DMS79 (cell line): ENCODE data around the gene VPS18.

Source experiments
- DNase-seq: peaks from one replicate; lab custom pipeline; 2025; lab: John Stamatoyannopoulos, UW

The VPS18 gene

DNA sequence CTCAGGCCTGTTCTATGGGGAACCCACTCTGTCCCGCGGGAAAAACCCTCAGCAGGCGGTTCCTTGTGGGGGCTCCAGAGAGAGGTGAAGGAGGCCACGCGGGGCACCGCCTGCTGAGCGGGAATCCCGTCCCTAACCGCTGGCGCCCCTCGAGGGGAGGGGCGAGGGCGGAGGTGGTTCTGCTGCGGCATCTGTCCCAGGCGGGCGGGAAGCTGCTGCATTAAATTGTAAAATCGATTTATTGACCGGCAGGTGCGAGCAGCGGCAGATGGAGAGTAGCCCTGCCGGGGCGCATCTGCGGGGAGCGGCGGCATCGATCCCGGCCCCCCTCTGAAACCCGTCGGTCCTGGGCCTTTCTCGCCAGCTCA is 31.2 kb downstream of the VPS18 start:
- no peak for DNase-seq

DNA sequence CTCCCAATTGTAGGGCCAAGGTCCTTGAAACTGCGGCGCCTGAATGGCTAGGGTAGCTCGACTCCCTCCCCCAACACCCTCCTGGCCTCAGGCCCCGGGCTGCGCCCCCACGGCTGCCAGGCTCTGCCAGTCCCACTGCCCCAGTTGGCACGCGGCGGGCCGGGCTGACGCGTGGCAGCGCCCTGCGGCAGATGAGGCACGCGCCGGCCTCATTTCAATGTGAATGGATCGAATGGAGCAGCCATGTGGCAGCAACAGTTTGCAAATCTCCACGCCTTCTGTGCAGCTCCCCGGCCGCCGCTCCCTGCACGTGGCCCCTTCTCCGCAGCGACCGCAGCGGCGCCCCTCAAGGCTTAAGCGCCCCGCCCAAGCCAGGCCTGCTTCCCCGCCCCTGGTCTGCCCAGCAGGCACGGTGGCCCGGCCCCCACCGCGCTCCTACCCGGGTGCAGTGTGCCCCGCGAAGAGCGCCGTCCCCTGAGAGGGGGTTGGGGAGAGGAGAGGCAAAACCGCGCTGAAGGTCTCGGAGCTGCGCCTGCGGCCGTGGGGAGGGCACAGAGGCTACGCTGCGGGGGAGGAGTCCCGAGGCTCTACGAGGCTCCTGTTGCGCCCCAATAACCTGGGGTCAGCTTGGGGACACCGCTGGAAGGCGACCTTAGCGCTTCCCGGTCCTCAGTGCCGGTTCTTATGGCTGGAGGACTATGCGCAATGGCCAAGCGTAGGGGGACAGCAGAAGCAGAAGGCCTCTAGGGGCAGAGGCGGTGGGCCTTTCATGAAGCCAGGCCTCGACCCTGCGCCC is 31.8 kb downstream of the VPS18 start:
- DNase-seq: no peak

DNA sequence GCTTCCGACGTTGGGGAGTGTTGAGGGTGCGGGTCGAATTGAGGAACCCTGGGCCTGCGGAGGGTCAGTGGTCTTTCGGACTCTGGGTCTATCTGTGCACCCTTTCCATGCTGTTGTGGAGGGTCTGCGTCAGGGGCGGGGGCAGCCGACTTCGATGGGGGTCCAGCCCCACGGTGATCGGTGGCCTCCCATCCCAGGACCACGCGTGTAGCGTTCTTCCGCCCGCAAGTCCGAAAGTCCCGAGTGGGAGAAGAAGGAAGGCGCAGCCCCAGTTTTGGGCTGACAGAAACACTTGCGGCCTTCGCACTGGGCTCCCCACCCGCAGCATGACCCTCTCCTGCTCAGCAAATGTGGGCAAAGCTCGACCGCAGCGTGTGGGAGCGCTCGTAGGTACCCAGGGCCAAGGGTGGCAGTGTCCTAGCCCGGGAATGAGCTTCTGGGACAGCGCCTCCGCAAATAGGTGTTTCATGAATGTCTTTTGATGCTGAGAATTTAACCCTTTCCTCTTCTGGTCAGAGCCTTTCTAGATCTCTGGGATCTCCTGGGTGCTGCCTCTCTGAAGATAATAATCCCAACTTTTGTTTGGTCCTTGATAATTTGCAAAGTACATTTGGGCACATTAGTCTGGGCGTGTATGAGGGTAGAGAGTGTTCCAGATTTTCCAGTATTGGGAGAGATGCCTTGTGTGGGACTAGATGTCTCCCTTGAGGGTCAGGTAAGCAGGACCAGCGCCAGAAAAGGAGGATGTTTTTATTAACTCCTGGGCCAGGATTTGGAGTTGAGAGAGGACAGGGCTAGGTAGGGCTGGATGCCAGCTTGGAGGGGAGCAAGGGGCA is 32.6 kb downstream of the VPS18 start:
- DNase-seq: no peak

DNA sequence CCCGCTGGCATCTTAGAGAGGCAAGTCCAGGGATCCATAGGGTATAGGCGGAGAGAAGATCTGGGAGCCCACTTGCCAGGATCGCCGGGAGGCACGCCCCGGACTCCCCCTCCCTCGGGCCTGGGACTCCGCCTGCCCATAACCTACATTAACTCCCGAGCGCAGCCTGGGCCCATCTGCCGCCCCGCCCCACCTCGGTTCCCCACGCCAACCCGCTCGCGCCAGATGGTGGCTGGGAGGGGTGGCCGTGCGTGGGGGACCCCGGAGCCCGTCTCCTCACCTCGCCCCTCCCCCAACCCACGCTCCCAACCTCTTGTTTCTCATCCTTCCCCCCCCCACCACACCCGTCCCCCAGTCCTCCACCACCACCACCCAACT is 33.2 kb downstream of the VPS18 start:
- DNase-seq: no peak

DNA sequence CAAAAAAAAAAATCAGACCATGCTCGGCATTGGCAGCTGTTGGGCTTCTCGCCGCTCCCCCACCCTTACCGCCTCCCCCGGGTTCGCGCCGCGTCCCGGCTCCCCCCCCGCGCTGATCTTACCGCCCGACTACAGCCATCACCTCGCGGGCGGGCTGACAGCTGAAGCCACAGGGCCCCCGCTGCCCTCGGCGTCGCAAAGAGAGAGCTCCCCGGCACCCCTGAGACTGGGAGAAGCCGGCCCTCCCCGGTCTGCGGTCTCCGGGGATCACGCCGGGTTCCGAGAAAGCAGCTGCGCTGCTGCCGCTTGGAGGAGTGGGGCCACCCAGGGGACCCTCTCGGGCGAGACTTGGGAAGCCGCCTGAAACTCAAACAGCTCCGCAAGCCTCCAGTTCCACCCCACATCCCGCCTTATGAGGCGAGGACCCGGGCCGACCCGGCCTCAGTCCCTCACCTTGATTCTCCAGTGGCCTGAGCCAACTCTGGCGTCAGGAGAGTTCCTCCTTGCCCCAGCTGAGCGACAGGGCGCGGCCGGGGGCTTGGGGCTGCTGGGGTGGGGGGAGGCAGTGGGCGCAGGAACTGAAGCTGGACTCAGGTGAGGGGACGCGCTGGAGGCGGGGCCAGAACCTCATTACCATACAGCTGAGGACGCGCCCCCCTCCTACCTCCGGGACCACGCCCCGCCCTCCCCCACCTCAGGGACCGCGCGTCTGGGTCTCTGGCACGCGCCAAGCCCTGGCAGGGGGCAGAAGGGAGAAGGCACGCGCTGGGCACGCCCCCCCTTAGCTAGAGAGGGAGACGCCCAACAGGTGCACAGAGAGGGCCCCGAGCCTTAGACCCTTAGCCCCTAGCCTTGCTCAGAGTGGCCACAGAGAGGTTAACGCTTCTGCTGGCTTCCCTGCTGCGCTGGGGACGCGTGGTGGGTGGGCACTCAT is 33.9 kb downstream of the VPS18 start:
- peak; percentile 22 for DNase-seq

DNA sequence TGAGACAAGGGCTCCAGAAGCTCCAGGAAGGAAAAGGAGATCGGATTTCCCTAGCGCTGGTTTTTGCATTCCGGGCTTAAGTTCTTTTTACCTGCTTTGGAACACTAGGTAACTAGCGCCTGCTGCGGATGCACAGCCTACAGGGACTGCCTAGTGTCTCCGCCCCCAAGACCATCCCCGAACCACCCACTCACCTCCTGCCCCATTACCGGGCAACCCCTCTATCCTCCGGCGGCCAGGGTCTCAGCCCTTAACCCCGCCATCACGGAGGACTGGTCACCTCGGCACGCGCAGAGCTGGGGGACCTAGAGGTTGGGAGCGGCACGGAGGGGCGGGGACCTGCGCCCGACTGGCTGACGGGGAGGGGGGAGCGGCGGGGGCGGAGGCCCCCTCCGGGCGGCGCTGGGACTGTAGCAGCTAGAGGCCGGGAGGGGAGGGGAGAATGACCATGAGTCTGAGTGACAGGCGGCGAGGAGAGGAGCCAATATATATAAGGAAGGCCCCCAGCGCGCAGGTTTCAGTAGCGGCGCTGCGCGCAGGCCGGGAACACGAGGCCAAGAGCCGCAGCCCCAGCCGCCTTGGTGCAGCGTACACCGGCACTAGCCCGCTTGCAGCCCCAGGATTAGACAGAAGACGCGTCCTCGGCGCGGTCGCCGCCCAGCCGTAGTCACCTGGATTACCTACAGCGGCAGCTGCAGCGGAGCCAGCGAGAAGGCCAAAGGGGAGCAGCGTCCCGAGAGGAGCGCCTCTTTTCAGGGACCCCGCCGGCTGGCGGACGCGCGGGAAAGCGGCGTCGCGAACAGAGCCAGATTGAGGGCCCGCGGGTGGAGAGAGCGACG is 34.8 kb downstream of the VPS18 start, which contains the start of gene DLL4:
Gene DLL4, plus strand, starts transcription at position 520 of the 839 bp plus-strand sequence. CDS start 329 bp downstream, outside the sequence.
- DNase-seq: peak; percentile 34

DNA sequence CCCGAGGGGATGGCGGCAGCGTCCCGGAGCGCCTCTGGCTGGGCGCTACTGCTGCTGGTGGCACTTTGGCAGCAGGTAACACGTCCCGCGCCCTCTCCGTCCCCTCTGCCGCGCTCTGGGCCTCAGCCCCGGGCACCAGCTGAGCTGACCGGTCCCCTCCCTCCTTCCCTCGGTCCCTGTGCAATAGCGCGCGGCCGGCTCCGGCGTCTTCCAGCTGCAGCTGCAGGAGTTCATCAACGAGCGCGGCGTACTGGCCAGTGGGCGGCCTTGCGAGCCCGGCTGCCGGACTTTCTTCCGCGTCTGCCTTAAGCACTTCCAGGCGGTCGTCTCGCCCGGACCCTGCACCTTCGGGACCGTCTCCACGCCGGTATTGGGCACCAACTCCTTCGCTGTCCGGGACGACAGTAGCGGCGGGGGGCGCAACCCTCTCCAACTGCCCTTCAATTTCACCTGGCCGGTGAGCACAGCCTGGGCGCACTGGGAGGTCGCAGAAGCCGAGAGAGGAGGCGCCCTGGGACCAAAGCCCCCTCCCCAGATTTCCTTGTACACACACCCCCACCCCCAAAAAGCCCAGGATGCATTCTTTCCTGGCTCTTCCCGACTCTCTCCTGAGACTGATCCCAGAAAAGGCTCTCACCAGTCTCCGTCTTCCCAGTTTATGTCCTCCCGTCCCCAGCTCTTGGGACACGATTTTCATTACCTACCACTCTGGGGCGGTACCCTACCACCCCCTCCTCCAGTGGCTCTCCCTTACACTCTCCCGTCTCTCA is 35.6 kb downstream of the VPS18 start:
- no peak for DNase-seq

DNA sequence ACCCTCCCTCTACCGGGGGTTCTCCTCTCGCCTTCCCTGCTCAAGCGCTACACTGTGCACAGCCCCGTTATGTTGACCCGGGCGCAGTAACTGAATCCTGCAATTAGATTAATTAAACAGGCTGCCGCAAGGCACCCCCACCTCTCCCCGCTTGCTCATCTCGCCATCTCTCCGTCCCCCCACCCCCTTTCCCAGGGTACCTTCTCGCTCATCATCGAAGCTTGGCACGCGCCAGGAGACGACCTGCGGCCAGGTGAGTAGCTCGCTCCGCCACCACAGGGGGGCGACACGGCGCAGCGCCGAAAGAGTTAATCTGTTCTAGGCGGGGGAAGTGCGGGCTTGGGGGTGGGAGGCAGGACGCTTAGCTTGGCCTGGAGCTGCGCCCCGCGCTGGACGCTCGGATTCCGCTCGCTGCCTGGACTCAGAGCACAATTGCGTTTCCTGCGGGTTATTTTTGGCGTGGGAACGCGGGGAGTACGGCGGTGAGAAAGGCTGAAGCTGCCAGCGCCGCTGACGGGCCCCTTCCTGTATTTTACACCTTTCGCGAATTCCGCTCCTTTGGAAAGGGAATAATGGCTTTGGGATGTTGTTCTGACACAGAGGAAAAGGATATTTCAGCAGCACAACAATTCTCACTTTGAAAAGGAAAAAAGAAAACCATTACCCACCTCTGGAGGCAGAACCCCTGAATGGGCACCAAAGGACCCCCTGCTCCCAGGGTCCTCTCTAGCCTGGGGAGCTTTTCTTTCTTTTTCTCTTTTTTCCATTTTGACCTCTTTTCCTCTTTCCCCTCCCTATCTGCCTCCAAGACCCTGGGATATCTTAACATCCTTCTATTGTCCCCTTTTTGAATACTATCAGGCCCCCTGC is 36.4 kb downstream of the VPS18 start:
- DNase-seq: no peak

DNA sequence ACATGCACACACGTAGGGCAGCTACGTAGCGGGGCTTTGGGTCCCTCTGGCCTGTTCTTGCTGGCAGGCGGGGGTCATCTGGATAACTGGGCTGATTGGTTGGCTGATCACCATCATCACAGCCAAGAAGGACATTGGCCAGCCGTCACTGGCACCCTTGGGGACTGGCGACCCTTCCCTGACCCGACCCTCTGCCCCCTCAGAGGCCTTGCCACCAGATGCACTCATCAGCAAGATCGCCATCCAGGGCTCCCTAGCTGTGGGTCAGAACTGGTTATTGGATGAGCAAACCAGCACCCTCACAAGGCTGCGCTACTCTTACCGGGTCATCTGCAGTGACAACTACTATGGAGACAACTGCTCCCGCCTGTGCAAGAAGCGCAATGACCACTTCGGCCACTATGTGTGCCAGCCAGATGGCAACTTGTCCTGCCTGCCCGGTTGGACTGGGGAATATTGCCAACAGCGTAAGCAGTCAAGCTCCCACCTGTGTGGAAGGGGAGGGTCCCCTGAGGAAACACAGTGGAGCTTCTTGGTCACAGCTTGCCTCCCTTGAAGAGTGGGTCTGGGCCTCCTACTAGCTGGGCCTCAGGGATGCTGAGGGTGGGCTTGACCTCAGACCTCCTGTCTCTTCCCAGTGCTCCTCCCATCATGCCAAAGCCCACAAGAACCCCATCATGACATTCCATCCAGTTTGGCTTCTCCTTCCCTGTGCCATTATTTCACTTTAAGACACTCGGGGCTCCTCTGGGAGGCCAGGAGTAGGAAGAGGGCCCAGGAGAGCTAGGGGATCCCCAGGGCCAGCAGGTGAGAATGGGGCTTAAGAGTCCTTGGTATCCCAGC is 37.3 kb downstream of the VPS18 start:
- DNase-seq: no peak

DNA sequence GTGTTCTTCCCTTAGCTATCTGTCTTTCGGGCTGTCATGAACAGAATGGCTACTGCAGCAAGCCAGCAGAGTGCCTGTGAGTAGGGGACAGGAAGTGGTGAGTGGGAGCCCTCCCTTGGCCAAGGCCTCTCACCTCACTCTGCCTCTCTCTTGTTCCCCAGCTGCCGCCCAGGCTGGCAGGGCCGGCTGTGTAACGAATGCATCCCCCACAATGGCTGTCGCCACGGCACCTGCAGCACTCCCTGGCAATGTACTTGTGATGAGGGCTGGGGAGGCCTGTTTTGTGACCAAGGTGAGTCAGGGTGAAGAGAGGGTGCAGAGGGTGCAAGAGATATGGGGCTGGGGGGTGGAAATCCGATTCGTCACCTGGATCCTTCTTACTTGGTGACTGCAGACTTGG is 37.9 kb downstream of the VPS18 start:
- no peak for DNase-seq

DNA sequence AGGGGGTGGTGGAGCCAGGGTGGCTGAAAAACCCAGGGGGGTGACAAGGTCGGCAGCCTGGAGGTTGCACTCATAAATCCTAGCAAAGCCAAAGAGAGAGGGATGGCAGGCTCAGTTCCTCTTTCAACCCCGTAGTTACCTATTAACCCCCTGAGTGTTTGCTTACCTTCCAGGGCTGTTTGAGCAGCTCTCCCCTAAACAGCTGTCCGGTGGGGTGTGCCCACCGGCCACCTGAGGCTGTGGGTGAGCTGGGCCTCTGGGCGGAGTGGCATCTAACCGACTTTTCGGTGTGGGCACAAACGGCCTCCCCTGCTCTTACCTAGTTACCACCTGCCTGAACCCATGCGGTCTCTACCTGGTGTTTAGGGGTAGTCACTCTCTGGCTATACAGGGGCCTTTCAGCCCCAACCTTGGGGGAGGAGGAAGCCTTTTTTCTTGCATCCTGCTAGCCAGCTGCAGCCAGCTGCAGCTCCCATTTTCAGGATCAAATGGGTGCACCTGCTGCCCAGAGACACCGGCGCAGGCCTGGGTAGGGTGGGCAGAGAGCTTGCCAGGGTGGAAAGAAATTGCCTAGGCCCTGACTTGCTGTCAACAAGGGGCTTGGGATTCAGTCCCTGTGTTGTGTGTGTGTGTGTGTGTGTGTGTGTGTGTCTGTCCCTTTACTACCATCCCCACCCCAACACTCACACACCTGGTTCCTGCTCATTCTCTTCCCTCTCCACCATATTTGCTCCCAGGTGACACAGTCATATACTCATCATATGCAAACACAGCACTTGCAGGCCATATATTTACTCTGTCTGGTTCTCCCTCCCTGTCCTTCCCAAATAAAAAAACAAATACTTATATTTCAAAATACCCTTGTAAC is 38.6 kb downstream of the VPS18 start:
- no peak for DNase-seq

DNA sequence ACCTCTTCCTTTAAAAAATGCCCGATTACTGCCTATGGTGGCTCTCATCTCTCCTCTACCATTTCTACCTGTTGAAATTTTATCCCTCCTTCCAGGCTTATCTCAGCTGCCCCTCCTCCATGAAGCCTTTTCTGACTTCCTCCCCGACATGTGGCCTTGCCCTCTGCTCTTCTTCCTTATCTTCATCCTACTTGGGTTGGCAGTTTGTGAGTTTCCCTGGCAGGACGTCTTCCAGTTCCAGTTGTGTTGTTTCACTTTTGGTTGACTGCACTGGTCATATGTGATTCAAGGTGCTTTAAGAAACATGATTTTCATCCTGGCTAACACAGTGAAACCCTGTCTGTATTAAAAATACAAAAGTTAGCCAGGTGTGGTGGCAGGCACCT is 39.3 kb downstream of the VPS18 start:
- no peak for DNase-seq

DNA sequence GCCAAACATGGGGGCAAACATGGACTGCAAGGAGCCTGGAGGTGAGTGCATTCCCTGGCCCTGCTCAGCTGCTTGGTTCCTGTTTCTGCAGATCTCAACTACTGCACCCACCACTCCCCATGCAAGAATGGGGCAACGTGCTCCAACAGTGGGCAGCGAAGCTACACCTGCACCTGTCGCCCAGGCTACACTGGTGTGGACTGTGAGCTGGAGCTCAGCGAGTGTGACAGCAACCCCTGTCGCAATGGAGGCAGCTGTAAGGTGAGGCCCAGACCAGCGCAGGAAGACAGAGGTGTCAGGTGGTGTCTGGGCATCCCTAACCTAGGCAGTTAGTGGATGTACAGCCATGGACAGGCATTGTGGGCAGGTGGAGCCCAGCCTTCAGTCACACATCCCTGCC is 40.2 kb downstream of the VPS18 start:
- DNase-seq: no peak

DNA sequence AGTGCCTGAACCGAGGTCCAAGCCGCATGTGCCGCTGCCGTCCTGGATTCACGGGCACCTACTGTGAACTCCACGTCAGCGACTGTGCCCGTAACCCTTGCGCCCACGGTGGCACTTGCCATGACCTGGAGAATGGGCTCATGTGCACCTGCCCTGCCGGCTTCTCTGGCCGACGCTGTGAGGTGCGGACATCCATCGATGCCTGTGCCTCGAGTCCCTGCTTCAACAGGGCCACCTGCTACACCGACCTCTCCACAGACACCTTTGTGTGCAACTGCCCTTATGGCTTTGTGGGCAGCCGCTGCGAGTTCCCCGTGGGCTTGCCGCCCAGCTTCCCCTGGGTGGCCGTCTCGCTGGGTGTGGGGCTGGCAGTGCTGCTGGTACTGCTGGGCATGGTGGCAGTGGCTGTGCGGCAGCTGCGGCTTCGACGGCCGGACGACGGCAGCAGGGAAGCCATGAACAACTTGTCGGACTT is 42.0 kb downstream of the VPS18 start:
- no peak for DNase-seq

DNA sequence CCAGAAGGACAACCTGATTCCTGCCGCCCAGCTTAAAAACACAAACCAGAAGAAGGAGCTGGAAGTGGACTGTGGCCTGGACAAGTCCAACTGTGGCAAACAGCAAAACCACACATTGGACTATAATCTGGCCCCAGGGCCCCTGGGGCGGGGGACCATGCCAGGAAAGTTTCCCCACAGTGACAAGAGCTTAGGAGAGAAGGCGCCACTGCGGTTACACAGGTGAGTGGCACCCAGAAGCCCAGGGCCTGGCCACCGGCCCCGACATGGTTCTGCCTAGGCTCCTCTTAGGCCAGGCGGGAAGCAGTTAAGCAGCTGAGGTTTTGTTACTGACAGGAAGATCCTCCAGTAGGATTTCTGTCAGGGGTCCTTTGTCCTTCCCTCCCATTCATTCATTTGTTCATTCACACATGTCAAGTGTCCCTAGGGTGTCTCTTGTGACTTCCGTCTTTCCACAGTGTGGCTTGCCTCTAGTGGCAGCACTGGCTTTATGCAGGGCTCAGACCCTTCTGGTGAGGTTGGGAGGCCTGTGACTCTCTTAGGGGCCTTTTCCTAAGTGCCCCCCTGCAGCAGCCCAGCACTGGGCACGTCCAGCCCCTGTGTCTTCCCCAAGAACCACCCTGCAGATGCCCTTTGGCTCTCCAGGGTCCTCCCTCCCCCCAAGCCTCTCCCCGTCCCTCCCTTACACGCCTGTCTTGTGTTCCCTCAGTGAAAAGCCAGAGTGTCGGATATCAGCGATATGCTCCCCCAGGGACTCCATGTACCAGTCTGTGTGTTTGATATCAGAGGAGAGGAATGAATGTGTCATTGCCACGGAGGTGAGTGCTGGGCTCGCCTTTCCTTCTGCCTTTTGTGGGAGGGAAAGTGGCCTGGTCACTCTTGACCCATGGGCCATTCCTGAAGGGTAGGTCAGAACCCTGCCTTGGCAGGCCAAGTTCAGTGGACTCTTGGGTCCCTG is 42.7 kb downstream of the VPS18 start:
- DNase-seq: no peak
